Measurements from ENCODE around the gene ZNF419.
"Not testable (repeated sequence)": the region's sequence is repeated elsewhere in the genome, so short reads cannot be mapped to it uniquely, and the experiment has no call there.

ZNF419 gene

GRCh38 chr19:57487477-57488298, at the start of gene ZNF419:
Gene ZNF419, plus strand, starts transcription at chr19:57487750. Its CDS starts 201 bp downstream, at chr19:57487951.
- peak; percentile 84 to 87 for DNase-seq (ENCODE audit: low read depth in 2 of 2)

- DNase-seq (ENCODE audit: low read depth in 2 of 2) = no peak
These were observed 49.6 kb upstream of the ZNF419 start for GRCh38 chr19:57437931-57438330.

GRCh38 chr19:57438925-57439324, 48.6 kb upstream of the ZNF419 start:
- DNase-seq (ENCODE audit: low read depth in 2 of 2) = no peak

GRCh38 chr19:57441979-57442752, 45.4 kb upstream of the ZNF419 start:
- no peak for DNase-seq (ENCODE audit: low read depth in 2 of 2)

GRCh38 chr19:57443121-57443696, 44.3 kb upstream of the ZNF419 start:
- no peak for DNase-seq (ENCODE audit: low read depth in 2 of 2)

GRCh38 chr19:57452307-57452706, 35.2 kb upstream of the ZNF419 start:
- DNase-seq (ENCODE audit: low read depth in 2 of 2) = no peak

GRCh38 chr19:57465680-57466381, 21.7 kb upstream of the ZNF419 start:
- DNase-seq (ENCODE audit: low read depth in 2 of 2) = no peak

GRCh38 chr19:57466489-57466888, 21.1 kb upstream of the ZNF419 start:
- DNase-seq (ENCODE audit: low read depth in 2 of 2) = no peak

- DNase-seq (ENCODE audit: low read depth in 2 of 2) = no peak
These were observed 13.9 kb upstream of the ZNF419 start for GRCh38 chr19:57473646-57474045.

GRCh38 chr19:57477191-57478008, 10.2 kb upstream of the ZNF419 start, which contains the start of gene ZNF772:
Gene ZNF772, minus strand, starts transcription at chr19:57477566. Its CDS starts 257 bp downstream, at chr19:57477309.
- DNase-seq (ENCODE audit: low read depth in 2 of 2) = peak; percentile 61 to 73

GRCh38 chr19:57488299-57488644, 722 bp downstream of the ZNF419 start:
- DNase-seq (ENCODE audit: low read depth in 2 of 2) = not testable (repeated sequence)

GRCh38 chr19:57499332-57499679, 11.8 kb downstream of the ZNF419 start:
- not testable (repeated sequence) for DNase-seq (ENCODE audit: low read depth in 2 of 2)

- peak; percentile 86 to 88 for DNase-seq (ENCODE audit: low read depth in 2 of 2)
These were observed 12.3 kb downstream of the ZNF419 start, which contains the start of gene ZNF773 for GRCh38 chr19:57499680-57500395. Gene ZNF773, plus strand, starts transcription at chr19:57499938. Its CDS starts 143 bp downstream, at chr19:57500081.

GRCh38 chr19:57500400-57500799, 12.8 kb downstream of the ZNF419 start:
- DNase-seq (ENCODE audit: low read depth in 2 of 2) = not testable (repeated sequence)

GRCh38 chr19:57506163-57506562, 18.6 kb downstream of the ZNF419 start:
- no peak for DNase-seq (ENCODE audit: low read depth in 2 of 2)

GRCh38 chr19:57511484-57511883, 23.9 kb downstream of the ZNF419 start:
- no peak for DNase-seq (ENCODE audit: low read depth in 2 of 2)

GRCh38 chr19:57512845-57513244, 25.3 kb downstream of the ZNF419 start:
- no peak for DNase-seq (ENCODE audit: low read depth in 2 of 2)

- no peak for DNase-seq (ENCODE audit: low read depth in 2 of 2)
These were observed 27.7 kb downstream of the ZNF419 start for GRCh38 chr19:57515255-57515654.

GRCh38 chr19:57518021-57518420, 30.5 kb downstream of the ZNF419 start:
- DNase-seq (ENCODE audit: low read depth in 2 of 2) = not testable (repeated sequence)
